Left ventricle myocardium inferior (tissue), 1 donor: ENCODE measurements around the gene BRME1. TPM values are rescaled to one million over a fixed set of nuclear protein-coding genes. Genes with fewer than 3 reads are reported as not detected.

Source experiments
- DNase-seq: peaks from one replicate; pipeline ENCODE4 v3.0.0-alpha.2; 2020
- H3K27ac ChIP-seq: fragments of 200-600 bp; replicated peaks from 2 replicates; pipeline ENCODE4 v1.8.0; 2021
- H3K27me3 ChIP-seq: fragments of 200-600 bp; 2 replicates; pipeline ENCODE4 v1.8.0; 2021; ENCODE audit warnings: low read depth
- H3K36me3 ChIP-seq: fragments of 200-600 bp; 2 replicates; pipeline ENCODE4 v1.8.0; 2021
- H3K4me1 ChIP-seq: fragments of 200-600 bp; 2 replicates; pipeline ENCODE4 v1.8.0; 2021
- H3K4me3 ChIP-seq: fragments of 200-600 bp; 2 replicates; pipeline ENCODE4 v1.8.0; 2021; ENCODE audit warnings: mild to moderate bottlenecking, moderate library complexity
- H3K9me3 ChIP-seq: fragments of 200-600 bp; replicated peaks from 2 replicates; pipeline ENCODE4 v1.8.0; 2021
- CTCF ChIP-seq: fragments of 200-600 bp; IDR thresholded peaks from 2 replicates; pipeline ENCODE4 v1.8.0; 2021; ENCODE audit warnings: antibody characterized with exemption, mild to moderate bottlenecking, borderline replicate concordance
- intact Hi-C: fragments of 100-400 bp; cut with micrococcal nuclease; formaldehyde crosslinking; loops from one replicate; pipeline ENCODE4 v1.11.0; 2022
- total RNA-seq: library from RNA; stranded (reverse); fragmentation: NEBNext Ultra II Directional; extraction: Animal tissue kit (Norgen Biotek cat#: 25700); gene quantifications from one replicate; pipeline ENCODE4 v1.2.1, GENCODE V29; 2021
- donor health status: DM: no; HTN: yes; CAD: no; lungs with severe emphysema.

BRME1 gene
- total RNA-seq, 1 donor from 2014 or later, result 0.82 TPM

GRCh38 chr19:13887018-13887436 lies 18.9 kb downstream of the BRME1 start:
- no peak for DNase-seq
- peaks cover 10% of the 10 kb centered on the region for H3K4me1 ChIP-seq
- no peak overlapping the region for H3K27ac ChIP-seq
- no peaks in the 10 kb centered on the region for H3K9me3 ChIP-seq
- no peaks in the 10 kb centered on the region for H3K36me3 ChIP-seq
- intact Hi-C loops, result no loop called here
- TF ChIP-seq CTCF, result no peak
- H3K27me3 ChIP-seq, result no peaks in the 10 kb centered on the region
- no peak overlapping the region for H3K4me3 ChIP-seq

DNA sequence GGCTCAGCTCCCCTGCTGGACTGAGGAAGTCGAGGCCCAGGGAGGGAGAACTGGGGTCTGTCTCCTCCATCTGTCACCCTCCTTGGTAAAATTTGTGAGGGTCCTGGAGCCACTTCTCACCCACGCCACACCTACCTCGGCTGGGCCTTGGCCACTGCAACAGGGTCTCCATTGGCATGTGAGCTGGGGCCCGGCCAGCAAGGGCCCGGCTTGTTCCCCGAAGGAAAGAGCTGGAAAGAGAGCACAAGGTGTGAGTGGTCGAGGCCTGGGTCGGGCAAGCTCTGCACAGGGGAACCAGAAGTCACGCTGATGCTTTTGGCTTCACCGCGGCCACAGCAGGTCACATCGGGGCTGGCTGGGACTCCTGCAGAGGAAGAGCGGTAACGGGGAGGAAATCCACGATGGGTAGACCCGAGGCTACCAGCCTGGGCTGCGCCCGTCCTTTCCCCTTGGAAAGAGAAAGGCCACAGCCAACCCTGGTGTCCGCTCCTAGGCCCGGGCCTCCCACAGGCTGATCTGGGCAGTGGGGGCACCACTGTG lies 20.0 kb downstream of the BRME1 start:
- TF ChIP-seq CTCF, result no peak
- intact Hi-C loops, result no loop called here
- peaks cover 21% of the 10 kb centered on the region for H3K4me1 ChIP-seq
- no peaks in the 10 kb centered on the region for H3K9me3 ChIP-seq
- H3K27me3 ChIP-seq, result no peaks in the 10 kb centered on the region
- no peak overlapping the region for H3K4me3 ChIP-seq
- H3K36me3 ChIP-seq, result no peaks in the 10 kb centered on the region
- H3K27ac ChIP-seq, result no peak overlapping the region
- no peak for DNase-seq

DNA sequence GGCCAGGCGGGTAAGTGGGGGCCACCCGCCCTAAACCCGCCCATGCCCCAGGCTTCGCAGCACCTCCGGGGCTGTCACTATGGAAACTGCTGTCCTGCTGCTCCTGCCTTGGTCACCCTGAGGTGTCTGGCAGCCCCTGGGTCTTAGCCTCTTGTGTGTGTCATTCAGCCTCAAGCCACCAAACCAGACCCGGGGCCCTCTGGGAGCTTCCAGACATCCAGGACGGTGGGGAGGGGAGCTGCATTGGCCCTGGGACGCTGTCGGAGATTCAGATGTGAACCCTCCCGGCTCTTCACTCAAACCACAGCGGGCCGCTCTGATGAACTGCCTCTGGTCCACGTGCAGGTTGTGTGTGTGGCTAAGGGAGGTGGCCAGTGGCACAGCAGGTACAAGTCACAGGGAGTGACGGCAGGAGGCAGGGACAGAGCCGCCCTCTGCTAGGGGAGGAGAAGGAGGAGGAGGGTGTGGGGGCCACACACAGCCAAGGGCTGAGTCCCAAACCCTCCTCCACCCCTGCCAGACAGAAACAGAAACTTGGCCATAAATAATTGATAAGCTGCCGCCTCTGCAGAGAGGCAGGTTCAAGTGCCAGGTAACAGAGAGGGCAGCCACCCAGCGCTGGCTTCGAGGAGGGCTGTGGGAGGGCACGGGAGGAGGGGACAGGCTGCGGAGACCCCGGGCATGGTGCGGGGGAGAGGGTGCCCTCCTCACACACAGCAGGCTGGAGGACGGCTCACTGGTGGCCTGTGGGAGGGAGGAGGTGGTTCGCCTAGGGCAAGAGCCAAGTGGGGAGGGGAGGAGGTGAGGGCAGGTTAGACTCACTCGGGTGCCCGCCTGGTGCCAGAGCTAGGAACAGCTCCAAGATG lies 21.0 kb downstream of the BRME1 start:
- intact Hi-C loops, result no loop called here
- Histone ChIP-seq H3K4me1 (peaks cover 30% of the 10 kb centered on the region), H3K9me3 (no peaks in the 10 kb centered on the region), H3K27ac (no peak overlapping the region), H3K4me3 (no peak overlapping the region), H3K27me3 (no peaks in the 10 kb centered on the region), H3K36me3 (no peaks in the 10 kb centered on the region)
- no peak for DNase-seq
- TF ChIP-seq CTCF, result no peak

- H3K27ac ChIP-seq, result no peak overlapping the region
- intact Hi-C loops, result no loop called here
- no peak for DNase-seq
- no peak overlapping the region for H3K4me3 ChIP-seq
- H3K36me3 ChIP-seq, result no peaks in the 10 kb centered on the region
- H3K4me1 ChIP-seq, result peaks cover 35% of the 10 kb centered on the region
- no peak for TF ChIP-seq CTCF
- H3K27me3 ChIP-seq, result no peaks in the 10 kb centered on the region
- H3K9me3 ChIP-seq, result no peaks in the 10 kb centered on the region
Measured at GRCh38 chr19:13883516-13884064, 22.3 kb downstream of the BRME1 start.

DNA sequence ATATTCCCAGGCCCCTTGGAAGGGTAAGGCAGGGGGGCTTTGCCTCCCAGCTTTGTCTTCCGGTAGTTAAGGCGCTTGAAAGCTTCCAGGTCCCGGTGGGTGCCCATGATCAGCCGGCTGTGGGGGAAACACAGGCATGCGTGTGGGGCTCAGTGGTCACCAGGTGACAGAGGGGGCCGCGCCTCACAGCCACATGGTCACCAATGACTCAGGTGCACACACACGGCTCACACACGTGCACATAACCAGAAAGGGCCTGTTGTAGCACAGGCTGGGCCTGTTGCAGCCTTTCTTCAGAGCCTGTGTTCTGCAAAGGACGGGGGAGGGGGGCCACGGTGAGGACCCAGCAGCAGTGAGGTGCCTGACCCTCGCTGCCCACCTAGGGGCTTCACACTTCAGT lies 23.1 kb downstream of the BRME1 start:
- H3K36me3 ChIP-seq, result no peaks in the 10 kb centered on the region
- H3K4me1 ChIP-seq, result peaks cover 35% of the 10 kb centered on the region
- no peak for TF ChIP-seq CTCF
- H3K9me3 ChIP-seq, result no peaks in the 10 kb centered on the region
- H3K27me3 ChIP-seq, result no peaks in the 10 kb centered on the region
- no peak overlapping the region for H3K4me3 ChIP-seq
- H3K27ac ChIP-seq, result no peak overlapping the region
- intact Hi-C loops, result no loop called here
- no peak for DNase-seq
